Dermis microvascular lymphatic vessel endothelial cell (primary cell): Measurements from ENCODE around the gene CARM1. TPM values are rescaled to one million over a fixed set of nuclear protein-coding genes. Genes with fewer than 3 reads are reported as not detected.
"Not testable (repeated sequence)": the region's sequence is repeated elsewhere in the genome, so short reads cannot be mapped to it uniquely, and the experiment has no call there.

ENCODE experiments used
- DNase-seq, 2 donors: peaks; one replicate each; pipeline versions ENCODE4 v3.0.0 to v3.0.0-alpha.2; 2010; ENCODE audit warnings: low read depth in 2 of 2
- total RNA-seq: library from RNA; depleted of rRNA; stranded (reverse); fragments of >200 nt; gene quantifications from 2 replicates; pipeline ENCODE4 v1.2.1, GENCODE V29; 2014

The CARM1 gene
- total RNA-seq, 1 donor from 2014 or later: 19.0 TPM

DNA sequence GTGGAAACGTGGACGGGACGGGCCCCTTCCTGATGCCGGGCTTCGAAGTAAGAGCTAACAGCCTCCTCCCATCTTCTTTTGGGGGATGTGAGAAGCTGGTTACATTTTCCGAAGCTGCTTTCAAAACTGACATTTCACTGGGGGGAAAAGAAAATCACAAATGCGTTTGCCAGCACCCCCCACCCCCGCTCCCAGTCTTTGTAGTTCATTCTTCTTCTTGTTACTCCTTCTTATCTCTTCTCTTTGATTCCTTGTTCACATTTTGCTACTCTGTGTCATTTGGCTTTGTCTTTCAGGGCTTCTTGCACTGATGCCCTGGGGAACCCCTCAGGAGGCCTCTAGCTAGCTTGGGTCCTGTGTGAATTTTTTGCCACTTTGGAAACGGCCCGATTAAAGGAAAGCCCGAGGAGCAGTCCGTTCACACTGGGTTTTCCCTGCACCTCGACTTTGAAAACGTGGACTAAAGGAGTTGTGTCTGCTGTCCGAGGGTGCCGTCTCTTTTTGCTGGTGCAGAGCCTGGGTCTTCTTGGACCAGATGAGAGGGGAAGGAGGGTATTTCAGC is 1.3 kb downstream of the CARM1 start:
- no peak for DNase-seq

DNA sequence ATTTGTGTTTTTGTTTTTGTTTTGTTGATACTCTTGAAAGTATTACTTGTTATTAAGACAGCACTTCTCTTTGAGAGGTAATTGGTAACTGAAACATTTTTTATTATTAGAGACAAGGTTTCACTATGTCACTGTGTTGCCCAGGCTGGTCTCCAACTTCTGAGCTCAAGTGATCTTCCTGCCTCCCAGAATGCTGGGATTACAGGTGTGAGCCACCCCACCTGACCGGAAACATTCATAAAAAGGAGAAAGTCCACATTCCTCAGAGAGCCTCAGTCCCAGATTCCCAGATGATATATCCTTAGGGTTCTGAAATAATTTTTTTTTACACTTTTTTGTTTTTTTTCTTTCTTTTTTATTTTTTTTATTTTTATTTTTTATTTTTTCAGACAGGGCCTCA is 2.7 kb downstream of the CARM1 start:
- no peak for DNase-seq

DNA sequence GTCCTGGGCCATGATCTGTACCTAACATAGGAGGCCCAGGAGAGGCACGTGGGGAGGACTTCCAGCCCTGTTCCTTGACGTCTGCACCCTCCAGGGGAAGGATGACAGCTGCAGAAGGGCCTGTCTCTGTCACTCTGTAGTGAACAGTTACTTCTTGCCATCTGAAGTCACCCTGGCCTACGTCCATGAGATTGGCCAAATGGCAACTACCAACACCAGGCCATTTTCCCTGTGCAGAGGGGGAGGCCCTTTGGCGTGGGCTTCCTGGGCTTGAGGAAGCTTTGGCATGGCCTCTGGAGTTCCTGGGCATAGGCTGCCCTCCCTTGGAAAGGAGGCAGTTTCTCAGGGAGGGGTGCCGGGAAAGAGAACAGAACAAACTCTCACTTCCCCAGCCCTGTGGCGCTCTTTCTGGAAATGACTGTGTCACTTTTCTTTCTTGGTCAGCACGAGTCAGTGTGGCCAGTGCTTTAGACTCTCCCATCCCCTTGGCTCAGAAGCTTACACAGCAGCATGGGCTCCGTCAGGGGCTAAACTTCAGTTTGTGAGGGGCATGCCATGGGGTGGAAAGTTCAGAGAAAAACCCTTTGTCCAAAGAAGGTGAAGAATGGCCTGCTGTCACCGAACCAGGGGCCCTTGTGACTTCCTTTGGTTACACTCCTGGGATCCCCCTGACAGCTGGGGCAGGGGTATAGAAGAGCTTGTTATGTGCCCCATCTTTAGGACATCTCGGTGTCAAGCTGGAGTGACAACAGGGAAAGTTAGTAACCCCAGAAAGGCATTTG is 5.3 kb downstream of the CARM1 start:
- DNase-seq: no peak

DNA sequence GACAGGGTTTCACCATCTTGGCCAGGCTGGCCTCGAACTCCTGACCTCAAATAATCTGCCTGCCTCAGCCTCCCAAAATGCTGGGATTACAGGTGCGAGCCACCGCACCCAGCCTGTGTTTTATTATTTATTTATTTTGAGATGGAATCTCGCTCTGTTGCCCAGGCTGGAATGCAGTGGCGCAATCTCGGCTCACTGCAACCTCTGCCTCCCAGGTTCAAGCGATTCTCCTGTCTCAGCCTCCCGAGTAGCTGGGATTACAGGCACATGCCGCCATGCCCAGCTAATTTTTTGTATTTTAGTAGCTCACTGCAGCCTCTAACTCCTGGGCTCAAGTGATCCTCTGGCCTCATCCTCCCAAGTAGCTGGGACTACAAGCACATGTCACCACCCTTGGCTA is 6.3 kb downstream of the CARM1 start:
- not testable (repeated sequence) for DNase-seq

DNA sequence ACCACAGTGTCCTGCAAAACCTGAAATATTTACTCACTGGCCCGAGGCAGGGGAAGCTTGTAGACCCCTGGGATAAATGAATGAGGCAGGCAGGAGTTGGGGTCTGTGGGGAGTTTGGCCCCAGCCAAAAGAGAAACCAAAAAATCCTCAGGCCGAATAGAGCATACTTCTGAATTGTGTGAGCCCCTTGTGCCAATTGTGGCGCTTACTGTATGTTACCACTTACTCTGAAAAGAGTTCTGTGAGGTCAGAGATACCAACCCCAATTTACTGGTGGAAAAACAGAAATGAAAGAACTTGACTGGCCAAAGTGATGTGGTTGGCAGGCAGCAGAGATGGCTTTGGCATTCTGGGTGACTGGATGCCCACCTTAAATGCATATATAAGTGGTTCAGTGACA is 6.9 kb downstream of the CARM1 start:
- DNase-seq: no peak

DNA sequence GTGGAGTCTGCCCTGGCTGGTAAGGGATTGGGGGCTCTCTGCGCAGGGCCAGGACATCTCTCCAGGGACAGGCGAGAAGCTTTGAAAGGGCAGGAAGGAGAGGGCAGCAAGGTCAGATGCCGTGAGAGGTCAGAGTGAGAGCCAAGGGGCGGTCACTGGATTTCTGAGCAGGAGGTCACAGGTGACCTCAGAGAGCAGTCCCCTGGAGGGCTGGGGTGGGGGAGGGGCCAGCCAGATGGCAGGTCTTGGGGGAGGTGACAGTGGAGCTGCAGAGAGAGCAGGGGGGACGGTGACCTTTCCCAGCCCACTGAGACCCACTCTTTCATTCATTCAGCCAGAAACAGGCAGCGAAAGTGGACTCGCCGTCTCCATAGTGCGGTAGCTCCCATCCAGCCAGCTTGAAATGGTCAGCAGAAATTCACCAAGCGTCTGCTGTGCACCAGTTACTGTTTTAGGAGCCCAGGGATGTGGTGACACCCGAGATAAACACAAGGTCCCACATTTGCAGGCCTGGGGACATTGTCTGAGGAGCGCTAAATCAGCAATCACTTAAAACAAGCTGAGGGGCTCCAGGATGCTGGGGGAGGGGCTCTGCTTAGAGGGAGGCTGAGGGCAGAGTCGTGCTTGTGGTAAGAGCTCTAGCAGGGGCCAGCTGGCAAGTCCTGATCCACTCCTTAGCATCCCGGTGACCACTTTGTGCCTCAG is 10.2 kb downstream of the CARM1 start:
- DNase-seq: no peak

DNA sequence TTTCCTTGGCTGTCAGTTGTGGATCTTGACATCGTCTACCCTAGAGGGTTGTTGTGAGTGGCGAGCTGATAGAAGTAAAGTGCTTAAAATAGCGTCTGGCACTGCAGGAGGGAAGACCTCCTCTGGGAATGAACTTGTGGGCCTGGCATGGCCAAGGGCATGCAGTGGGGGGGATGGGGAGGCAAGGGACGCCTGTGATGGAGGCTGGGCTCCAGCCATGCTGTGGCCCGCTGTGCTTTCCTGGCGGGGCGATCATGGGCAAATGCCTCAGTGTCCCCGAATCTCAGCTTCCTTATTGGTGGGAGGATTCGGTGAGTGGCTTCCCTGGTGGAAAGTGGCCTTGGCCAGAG is 10.7 kb downstream of the CARM1 start:
- no peak for DNase-seq

DNA sequence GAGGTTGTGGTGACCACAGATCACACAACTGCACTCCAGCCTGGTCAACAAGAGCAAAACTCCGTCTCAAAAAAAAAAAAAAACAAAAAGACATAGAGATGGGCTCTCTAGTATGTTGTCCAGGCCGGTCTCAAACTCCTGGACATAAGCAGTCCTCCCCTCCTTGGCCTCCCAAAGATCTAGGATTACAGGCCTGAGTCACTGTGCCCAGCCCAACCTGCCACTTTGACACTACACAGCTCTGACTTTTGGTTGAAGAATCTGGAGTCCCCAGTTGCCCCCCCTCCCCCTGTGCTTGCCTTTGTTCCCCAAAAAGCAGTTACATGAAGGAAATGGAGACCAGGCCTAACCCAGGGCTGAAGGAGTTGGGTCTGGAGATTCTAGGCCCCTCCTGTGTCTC is 12.9 kb downstream of the CARM1 start:
- no peak for DNase-seq

DNA sequence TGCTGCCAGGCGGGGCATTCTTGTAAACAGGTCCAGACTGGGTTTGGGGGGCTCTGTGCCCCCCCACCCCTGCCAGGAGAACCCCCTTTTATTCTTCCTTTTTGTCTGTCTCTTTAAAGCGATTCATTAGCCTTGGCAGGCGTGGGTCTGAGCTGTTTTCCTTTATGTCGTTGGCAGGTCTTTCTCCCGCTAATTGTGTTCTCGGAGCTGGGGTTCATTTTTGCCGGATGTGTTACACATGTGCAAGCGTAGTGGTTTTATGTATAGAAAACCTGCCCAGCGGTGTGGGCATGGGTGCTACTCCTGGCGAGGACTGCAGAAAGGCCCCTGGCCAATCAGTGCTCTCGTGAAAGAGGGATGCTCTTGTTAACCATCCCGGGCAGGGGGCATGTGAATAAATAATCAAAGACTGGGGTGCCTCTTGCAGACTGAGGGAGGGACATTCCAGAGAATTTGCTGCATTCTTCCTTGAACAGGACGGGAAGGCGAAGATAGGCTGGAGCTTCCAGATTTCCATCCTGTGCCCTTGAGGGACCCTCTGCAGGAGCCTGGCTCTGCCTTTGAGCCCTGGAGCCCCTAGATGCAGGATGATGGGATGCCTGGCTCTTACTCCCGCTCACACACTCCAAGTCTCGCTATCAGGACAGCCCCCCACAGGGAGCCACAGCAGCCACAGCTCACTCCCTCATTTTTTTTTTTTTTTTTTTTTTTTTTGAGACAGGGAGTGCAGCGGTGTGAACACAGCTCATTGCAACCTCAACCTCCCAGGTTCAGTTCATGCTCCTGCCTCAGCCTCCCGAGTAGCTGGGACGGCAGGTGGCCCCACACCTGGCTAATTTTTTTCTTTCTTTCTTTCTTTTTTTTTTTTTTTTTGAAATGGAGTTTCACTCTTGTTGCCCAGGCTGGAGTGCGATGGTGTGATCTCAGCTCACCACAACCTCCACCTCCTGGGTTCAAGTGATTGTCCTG is 14.1 kb downstream of the CARM1 start:
- DNase-seq: no peak

DNA sequence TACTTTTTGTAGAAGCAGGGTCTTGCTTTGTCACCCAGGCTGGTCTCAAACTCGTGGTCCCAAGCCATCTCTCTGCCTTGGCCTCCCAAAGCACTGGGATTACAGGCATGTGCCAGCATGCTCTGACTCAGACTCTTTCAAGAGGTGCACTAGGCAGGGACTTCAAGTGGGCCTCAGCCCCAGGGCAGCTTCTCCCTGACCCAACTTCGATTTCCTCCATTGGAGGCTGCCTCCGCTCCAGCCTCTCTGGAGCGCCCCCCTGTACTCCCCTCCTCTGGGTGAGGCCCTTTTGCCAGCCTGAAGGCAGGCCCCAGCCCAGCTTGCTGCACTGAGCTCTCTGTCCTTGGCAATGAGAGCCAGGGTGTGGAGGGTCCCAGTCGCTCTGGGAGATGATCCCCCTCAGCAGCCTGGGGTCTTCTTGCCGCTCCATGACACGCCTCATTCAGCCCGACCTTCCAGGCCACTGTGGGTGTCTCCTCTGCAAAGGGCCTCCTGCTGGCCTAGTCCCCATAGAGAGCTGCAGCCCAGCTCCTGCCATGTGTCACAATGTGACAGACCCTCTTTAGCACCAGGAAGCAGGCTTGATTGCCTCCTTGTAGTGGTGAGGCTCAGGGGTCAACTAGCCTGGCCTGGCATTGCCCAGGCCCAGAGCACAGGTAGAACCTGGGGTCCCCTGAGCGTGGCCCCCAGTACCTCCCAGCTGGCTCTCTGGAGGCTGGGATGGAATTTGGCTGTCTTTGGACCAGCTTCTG is 16.4 kb downstream of the CARM1 start:
- DNase-seq: no peak

DNA sequence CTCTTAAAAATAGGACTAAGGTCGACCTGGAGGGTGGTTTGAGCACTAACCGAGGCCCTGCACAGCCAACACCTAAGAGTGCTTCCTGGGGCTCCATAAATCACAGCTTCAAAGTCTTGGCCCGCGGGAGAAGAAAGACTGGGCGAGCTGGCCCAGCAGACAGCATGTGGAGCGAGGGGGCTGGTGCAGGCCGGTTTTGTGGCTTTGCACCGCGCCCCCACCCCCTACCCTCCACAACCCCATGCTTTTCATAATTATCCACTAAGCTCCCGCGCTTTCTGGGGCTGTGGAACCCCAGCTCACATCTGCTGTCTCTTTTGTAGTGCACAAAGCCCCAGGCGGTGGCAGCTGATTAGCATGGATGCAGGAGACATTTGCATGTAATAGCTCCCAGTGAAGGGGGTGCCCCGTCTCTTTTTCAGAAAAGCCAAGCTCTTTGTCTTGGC is 17.1 kb downstream of the CARM1 start:
- DNase-seq: no peak

DNA sequence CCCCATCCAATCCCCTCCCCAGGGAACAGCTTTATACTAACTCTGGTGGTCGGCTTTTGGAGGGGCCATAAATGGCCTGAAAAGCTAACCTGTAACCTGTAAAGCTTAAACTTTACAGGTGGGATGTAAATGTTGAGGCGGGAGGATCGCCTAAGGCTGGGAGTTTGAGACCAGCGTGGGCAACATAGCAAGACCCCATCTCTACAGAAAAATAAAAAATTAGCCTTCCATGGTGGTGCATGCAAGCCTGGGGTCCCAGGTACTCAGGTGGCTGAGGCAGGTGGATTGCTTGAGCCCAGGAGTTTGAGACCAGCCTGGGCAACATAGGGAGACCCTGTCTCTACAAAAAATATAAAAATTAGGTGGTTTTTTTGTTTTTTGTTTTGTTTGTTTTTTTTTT is 18.5 kb downstream of the CARM1 start:
- no peak for DNase-seq

DNA sequence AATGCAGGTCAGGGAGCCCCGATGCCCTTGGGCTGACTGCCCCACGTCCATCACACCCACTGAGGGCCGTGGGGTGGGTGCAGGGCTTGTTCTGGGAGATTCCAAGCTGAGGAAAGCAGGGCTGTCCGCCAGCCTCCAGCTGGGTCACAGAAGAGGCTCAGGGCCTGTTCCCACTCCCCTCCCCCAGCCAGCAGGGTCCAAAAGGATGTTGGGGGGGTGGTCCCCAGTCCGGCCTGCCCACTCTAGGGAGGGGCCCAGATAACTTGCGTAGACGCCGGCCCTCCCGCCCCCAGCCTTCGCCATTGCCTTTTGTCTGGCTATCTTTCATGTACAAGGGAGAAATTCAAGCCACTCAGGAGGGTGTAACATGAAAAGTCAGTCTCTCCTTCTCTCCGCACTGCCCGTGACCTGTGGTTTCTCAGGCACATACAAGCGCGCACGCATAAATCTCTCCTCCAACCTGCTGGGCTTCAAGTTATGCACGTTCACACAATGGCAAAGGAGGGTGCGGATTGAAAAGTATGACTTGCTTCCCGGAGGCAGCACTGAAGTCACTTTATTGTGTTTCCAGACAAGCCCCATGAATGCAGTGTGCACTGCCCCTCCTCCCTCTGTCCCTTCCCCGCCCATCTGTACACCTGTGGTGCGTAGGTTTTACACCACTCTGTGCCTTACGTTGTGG is 20.2 kb downstream of the CARM1 start:
- no peak for DNase-seq

DNA sequence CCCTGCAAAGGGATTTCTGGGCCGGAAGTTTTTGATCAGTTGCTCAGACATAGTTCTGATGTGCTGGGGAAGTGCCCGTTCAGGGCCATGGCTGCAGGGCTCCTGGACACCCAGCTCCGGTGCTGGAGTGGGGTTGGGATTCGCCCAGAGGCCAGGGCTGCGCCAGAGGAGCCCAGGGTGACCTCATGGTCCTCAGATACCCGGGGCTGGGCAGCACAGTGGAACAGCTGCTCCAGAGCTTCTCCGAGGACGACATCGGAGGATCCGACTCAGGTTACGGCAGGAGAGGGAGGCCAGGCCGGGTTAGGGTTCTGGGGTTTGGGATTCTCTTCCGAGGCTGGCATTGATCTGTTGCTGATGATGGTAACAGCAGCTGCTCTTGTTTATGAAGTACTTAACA is 20.9 kb downstream of the CARM1 start:
- DNase-seq: no peak

DNA sequence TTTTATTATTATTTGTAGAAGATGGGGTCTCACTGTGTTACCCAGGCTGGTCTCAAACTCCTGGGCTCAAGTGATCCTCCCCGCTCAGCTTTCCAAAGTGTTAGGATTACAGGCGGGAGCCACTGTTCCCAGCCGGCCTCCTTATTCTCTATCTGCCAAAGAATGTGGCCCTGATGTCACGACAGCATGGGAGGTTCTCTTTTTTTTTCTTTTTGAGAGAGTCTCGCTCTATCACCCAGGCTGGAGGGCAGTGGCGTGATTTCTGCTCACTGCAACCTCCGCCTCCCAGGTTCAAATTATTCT is 23.5 kb downstream of the CARM1 start:
- no peak for DNase-seq

DNA sequence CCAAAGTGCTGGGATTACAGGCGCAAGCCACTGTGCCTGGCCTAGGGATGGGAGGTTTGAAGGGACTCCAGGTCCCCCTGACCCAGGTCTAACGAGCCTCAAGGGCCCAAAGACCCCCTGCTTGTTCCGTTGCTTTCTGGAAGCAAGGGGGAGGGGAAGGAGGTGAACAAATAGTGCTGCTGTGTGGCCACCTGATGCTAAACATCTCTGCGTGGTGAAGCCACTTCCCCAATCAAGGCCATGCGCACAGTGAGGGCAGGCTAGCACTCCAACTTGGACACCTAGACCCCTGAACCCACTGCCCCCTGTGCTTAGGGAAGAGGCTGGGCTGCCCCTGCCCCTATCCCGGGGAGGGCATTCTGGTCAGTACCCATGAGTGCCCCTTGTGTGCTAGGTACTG is 24.0 kb downstream of the CARM1 start:
- DNase-seq: no peak

DNA sequence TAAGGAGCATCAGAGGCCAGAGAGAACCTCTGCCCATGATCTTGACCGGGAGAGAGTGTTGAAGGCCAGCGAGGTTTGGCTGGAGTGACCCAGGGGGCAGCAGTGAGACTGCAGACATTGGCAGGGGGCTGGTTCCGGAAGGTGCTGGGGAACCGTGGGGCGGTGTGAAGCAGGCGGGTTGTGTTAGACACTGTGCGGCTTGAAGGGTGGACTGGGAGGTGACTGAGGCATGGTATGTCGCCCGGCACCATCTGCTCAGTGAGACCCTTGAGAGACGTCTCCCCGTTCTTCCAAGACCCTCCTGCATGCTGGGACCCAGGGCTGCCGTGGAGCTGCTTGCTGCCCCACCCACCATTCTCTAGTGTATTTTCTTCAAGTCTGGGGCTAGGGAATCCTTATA is 24.6 kb downstream of the CARM1 start:
- DNase-seq: no peak

DNA sequence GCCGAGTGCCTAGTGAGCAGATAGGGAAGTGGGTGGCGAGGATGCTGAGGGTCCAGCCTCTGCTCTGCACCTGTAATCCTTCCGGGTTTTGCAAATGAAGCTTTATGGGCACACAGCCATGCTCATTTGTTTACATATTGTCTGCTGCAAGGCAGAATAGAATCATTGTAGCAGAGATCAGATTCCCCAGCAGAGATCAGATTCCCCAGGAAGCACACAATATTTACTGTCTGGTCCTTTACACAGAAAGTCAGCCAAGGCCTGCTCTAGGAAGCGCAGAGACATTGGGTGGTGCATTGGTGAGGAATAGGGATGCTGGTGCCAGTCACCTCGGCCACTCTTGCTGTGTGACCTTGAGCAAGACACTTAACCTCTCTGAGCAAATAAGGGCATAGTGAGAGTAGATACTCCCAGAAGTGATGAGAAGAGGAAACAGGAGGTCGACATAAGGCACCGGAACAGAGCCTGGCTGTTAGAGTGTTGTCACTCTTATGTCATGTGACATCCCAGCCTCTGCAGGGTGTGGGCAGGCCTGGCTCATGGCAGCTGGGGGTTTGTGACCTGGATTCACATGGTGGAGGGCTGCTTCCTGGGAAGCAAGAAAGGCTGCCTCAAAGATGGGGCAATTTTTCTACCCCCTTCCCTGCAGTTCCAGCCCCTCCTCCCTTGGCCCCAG is 25.6 kb downstream of the CARM1 start:
- DNase-seq: peak; percentile 18 to 22

DNA sequence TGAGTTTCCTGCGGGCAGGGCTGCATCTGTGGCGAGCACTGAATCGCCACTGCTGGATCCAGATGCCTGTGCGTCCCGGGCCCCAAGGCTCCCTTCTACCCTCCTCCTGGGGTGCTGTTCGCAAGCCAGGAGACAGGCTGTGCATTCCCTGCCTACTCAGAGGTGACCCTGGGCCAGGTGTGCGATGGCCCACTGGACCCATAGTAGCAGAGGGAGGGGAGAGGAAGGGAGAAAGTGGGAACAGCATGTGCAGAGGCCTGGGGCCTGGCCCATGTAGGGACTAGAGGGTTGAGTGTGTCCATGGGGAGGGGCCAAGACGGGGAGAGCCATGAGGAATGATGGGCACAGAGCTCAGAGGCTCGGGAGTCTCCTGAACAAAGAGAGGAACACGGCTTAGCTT is 27.3 kb downstream of the CARM1 start:
- DNase-seq: no peak

DNA sequence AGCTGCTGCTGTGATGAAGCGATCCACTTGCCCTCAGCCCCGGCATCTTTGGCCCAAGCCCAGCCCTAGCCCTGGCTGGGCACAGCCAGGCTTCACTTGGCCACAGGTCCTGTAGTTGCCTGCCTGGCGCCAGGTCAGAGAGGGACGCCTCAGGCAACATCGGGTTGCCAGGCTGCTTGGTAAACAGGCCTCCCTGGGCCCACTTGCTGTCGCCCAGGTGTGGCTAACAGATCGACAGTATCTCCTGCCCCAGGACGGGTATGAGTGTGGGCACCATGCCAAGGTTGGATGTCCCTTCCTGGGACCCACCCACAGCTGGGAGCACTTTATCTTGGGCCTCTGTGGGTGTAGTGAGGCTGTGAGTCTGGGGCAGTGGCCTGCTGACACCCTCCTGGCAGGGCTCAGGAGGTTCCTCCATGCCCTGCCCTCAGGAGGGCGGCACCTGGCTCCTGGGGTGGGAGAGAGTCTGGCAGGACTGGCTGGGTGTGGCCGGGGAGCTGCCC is 27.8 kb downstream of the CARM1 start:
- DNase-seq: no peak
